HepG2 (cell line): ENCODE results near the gene RNF149.

Experiments used
- EEA1 ChIP-seq: sonication (generic); formaldehyde crosslinking; IDR thresholded peaks from 2 replicates; pipeline ENCODE4 v1.5.1; 2020; ENCODE audit warnings: mild to moderate bottlenecking, missing genetic modification reagents, borderline replicate concordance
- EZH2 ChIP-seq: conservative IDR thresholded peaks from 2 replicates; pipeline ENCODE4 v1.6.1; 2012; ENCODE audit warnings: mild to moderate bottlenecking, low read depth, low read length, moderate library complexity
- HDAC2 ChIP-seq: sonication (generic); formaldehyde crosslinking; IDR thresholded peaks from 2 replicates; pipeline ENCODE4 v1.4.0; 2020; ENCODE audit warnings: missing genetic modification reagents
- HOXA7 ChIP-seq: sonication (generic); formaldehyde crosslinking; IDR thresholded peaks from 2 replicates; pipeline ENCODE4 v1.8.1; 2022; ENCODE audit warnings: mild to moderate bottlenecking, missing genetic modification reagents, moderate library complexity
- JUND ChIP-seq: sonication (generic); formaldehyde crosslinking; IDR thresholded peaks from 2 replicates; pipeline ENCODE4 v1.8.0; 2022; ENCODE audit warnings: mild to moderate bottlenecking, missing genetic modification reagents
- NR2F6 ChIP-seq, 2 experiments: IDR thresholded peaks; 2 replicates each; pipeline ENCODE4 v1.6.1; 2016; ENCODE audit warnings: antibody characterized with exemption in 1 of 2, mild to moderate bottlenecking in 1 of 2
- RELA ChIP-seq: sonication (generic); formaldehyde crosslinking; IDR thresholded peaks from 2 replicates; pipeline ENCODE4 v1.4.0; 2020; ENCODE audit warnings: missing genetic modification reagents
- TAF1 ChIP-seq: sonication (generic); formaldehyde crosslinking; IDR thresholded peaks from 2 replicates; pipeline ENCODE4 v1.4.0; 2020; ENCODE audit warnings: missing genetic modification reagents
- ZBTB42 ChIP-seq: sonication (generic); formaldehyde crosslinking; IDR thresholded peaks from 2 replicates; pipeline ENCODE4 v1.5.0; 2020; ENCODE audit warnings: mild to moderate bottlenecking, missing genetic modification reagents
- TF ChIP-seq, protein P1 (sequence below): sonication (generic); formaldehyde crosslinking; IDR thresholded peaks from 2 replicates; pipeline ENCODE4 v1.5.0; 2020; ENCODE audit warnings: mild to moderate bottlenecking, missing genetic modification reagents, moderate library complexity
- TF ChIP-seq, protein P2 (sequence below): sonication (generic); formaldehyde crosslinking; IDR thresholded peaks from 2 replicates; pipeline ENCODE4 v1.8.1; 2023; ENCODE audit warnings: missing genetic modification reagents, inconsistent platforms, borderline replicate concordance

DNA sequence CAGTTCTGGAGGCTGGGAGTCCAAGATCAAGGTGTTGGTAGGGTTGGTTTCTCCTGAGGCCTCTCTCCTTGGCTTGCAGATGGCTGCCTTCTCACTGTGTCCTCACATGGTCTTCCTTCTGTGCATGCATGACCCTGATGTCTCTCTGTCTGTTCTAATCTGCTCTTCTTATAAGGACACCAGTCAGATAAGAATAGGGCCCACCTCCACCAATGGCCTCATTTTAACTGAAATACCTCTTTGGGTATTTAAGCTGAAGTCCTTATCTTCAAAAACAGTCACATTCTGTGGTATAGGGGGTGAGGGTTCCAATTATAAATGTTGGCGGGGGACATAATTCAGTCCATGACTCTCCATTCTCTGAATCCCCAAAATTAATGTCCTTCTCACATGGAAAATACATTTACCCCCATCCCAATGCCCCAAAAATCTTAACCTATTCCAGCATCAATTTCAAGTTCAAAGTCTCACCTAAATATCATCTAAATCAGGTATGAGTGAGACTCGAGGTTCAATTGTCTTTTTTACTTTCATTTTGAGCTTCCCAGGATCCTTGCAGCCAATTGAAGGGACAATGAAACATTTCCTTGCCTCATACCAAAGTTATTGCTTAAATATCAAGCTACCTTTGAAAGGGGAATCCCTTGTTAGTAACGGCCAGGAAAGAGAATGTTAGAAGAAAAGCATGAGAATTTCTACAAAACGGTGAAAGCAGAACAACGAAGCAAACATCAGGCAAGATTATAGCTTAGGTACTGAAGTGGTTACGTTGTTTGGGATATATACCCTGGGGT lies 76.4 kb downstream of the RNF149 start:
- TF ChIP-seq ZBTB42 (CRISPR knock-in tag) (no peak), EZH2 (no peak), TAF1 (CRISPR knock-in tag) (no peak), HDAC2 (CRISPR knock-in tag) (no peak), JUND (CRISPR knock-in tag) (no peak), RELA (CRISPR knock-in tag) (no peak), NR2F6 (IDR thresholded peaks at IDR 0.05) (no peak), NR2F6 (CRISPR knock-in tag; IDR thresholded peaks at IDR 0.05) (no peak), EEA1 (CRISPR knock-in tag) (no peak), HOXA7 (CRISPR knock-in tag) (no peak)
- TF ChIP-seq, protein P1, sequence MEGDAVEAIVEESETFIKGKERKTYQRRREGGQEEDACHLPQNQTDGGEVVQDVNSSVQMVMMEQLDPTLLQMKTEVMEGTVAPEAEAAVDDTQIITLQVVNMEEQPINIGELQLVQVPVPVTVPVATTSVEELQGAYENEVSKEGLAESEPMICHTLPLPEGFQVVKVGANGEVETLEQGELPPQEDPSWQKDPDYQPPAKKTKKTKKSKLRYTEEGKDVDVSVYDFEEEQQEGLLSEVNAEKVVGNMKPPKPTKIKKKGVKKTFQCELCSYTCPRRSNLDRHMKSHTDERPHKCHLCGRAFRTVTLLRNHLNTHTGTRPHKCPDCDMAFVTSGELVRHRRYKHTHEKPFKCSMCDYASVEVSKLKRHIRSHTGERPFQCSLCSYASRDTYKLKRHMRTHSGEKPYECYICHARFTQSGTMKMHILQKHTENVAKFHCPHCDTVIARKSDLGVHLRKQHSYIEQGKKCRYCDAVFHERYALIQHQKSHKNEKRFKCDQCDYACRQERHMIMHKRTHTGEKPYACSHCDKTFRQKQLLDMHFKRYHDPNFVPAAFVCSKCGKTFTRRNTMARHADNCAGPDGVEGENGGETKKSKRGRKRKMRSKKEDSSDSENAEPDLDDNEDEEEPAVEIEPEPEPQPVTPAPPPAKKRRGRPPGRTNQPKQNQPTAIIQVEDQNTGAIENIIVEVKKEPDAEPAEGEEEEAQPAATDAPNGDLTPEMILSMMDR: no peak
- TF ChIP-seq, protein P2, sequence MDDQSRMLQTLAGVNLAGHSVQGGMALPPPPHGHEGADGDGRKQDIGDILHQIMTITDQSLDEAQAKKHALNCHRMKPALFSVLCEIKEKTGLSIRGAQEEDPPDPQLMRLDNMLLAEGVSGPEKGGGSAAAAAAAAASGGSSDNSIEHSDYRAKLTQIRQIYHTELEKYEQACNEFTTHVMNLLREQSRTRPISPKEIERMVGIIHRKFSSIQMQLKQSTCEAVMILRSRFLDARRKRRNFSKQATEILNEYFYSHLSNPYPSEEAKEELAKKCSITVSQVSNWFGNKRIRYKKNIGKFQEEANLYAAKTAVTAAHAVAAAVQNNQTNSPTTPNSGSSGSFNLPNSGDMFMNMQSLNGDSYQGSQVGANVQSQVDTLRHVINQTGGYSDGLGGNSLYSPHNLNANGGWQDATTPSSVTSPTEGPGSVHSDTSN (CRISPR knock-in tag): no peak
